Upper lobe of right lung (tissue), 1 donor: ENCODE data around the gene CDYL. TPM values are rescaled to one million over a fixed set of nuclear protein-coding genes. Genes with fewer than 3 reads are reported as not detected.
A peak's percentile ranks its signal among the peaks of the same experiment; 100 is the strongest.
"Not testable (repeated sequence)": the region's sequence is repeated elsewhere in the genome, so short reads cannot be mapped to it uniquely, and the experiment has no call there.

Experiments
- ATAC-seq: fragments of 200-7000 bp; cut with Tn5 transposase; one replicate; pipeline ENCODE4 v1.9.1; 2020; ENCODE audit warnings: mild to moderate bottlenecking, moderate library complexity
- DNase-seq: peaks from one replicate; pipeline ENCODE4 v3.0.0-alpha.2; 2020
- H3K27ac ChIP-seq: fragments of 200-600 bp; one replicate; pipeline ENCODE4 v1.8.0; 2022
- H3K27me3 ChIP-seq: fragments of 200-600 bp; one replicate; pipeline ENCODE4 v1.8.0; 2022; ENCODE audit warnings: mild to moderate bottlenecking
- H3K36me3 ChIP-seq: fragments of 200-600 bp; one replicate; pipeline ENCODE4 v1.8.0; 2022
- H3K4me1 ChIP-seq: fragments of 200-600 bp; one replicate; pipeline ENCODE4 v1.8.0; 2022
- H3K4me3 ChIP-seq: fragments of 200-600 bp; one replicate; pipeline ENCODE4 v1.8.0; 2022; ENCODE audit warnings: mild to moderate bottlenecking
- H3K9me3 ChIP-seq: fragments of 200-600 bp; one replicate; pipeline ENCODE4 v1.8.0; 2022
- intact Hi-C: fragments of 100-400 bp; cut with DNase I; formaldehyde crosslinking; loops from one replicate; pipeline ENCODE4 v1.11.0; 2022
- total RNA-seq: library from RNA; stranded (reverse); fragmentation: NEBNext Ultra II Directional; extraction: Animal tissue kit (Norgen Biotek cat#: 25700); gene quantifications from one replicate; pipeline ENCODE4 v1.2.1, GENCODE V29; 2021
- TF ChIP-seq, protein P1 (sequence below): fragments of 200-600 bp; IDR thresholded peaks from one replicate; pipeline ENCODE4 v1.8.0; 2022; ENCODE audit warnings: antibody characterized with exemption
- donor health status: DM: no; HTN: yes; CAD: no; lungs with severe emphysema.

The CDYL gene
- total RNA-seq, 1 donor from 2014 or later: 40.8 TPM

DNA sequence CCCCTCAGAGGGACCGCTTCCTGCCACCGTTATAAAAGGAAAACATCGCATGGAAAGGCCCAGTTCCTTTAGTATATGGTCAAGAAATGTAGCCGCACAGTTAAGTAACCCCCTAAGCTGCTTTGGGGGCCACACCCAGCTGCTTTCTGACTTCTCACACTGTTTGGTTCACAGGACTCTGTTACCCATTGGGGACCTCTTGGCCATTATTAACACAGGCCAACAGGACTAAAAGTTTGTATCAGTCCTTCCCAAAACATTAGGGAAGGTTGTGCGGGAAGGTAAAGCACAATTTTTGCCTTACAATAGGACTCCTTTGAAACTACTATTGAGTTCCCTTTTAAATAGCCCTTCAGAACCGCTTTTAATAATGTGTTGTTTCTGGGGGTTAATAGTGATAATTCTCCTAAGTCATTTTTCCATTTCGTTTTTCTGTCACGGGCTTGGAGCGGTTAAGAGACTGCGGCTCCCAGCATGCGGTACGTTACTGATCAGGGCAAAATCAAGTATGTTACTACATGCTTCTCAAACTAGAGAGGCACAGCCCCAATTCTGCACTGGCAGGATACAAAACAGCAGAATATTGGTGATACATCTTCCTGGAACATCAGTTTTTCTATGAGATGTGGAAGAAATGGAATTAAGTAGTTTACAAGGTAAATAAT is 228.3 kb downstream of the CDYL start:
- Histone ChIP-seq H3K27me3 (no peaks in the 10 kb centered on the region), H3K27ac (peak overlapping the region; percentile 78), H3K9me3 (no peaks in the 10 kb centered on the region), H3K36me3 (no peaks in the 10 kb centered on the region), H3K4me1 (peaks cover 5% of the 10 kb centered on the region), H3K4me3 (peak overlapping the region; percentile 83)
- DNase-seq (no peak), ATAC-seq (no peak)
- TF ChIP-seq, protein P1, sequence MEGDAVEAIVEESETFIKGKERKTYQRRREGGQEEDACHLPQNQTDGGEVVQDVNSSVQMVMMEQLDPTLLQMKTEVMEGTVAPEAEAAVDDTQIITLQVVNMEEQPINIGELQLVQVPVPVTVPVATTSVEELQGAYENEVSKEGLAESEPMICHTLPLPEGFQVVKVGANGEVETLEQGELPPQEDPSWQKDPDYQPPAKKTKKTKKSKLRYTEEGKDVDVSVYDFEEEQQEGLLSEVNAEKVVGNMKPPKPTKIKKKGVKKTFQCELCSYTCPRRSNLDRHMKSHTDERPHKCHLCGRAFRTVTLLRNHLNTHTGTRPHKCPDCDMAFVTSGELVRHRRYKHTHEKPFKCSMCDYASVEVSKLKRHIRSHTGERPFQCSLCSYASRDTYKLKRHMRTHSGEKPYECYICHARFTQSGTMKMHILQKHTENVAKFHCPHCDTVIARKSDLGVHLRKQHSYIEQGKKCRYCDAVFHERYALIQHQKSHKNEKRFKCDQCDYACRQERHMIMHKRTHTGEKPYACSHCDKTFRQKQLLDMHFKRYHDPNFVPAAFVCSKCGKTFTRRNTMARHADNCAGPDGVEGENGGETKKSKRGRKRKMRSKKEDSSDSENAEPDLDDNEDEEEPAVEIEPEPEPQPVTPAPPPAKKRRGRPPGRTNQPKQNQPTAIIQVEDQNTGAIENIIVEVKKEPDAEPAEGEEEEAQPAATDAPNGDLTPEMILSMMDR: no peak
- intact Hi-C loops: no loop called here

DNA sequence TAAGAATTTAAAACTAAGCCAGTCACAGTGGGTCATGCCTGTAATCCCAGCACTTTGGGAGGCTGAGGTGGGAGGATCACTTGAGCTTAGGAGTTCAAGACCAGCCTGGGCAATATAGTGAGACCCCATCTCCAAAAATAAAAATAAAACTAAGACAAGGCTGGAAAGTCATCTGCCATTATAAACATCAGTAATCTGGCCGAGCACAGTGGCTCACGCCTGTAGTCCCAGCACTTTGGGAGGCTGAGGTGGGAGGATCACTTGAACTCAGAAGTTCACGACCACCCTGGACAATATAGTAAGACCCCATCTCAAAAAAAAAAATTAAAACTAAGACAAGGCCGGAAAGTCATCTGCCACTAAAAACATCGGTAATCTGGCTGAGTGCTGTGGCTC is 228.8 kb downstream of the CDYL start:
- H3K27me3 ChIP-seq, H3K27ac ChIP-seq, ATAC-seq, H3K36me3 ChIP-seq, H3K9me3 ChIP-seq, H3K4me3 ChIP-seq, intact Hi-C loops, DNase-seq, H3K4me1 ChIP-seq: not testable (repeated sequence)

Other genes starting within 250 kb of the CDYL start
- 5.2 TPM for gene RPP40, start 227.6 kb downstream of the CDYL start, total RNA-seq